HG02610 (cell line): ENCODE results near the gene ALDH5A1.

Experiments
- ATAC-seq: cut with Tn5 transposase; IDR thresholded peaks from one replicate; pipeline ENCODE4 v1.9.1; 2021; ENCODE audit warnings: mild to moderate bottlenecking, moderate library complexity; ENCODE audit not compliant: unreplicated experiment

The ALDH5A1 gene

DNA sequence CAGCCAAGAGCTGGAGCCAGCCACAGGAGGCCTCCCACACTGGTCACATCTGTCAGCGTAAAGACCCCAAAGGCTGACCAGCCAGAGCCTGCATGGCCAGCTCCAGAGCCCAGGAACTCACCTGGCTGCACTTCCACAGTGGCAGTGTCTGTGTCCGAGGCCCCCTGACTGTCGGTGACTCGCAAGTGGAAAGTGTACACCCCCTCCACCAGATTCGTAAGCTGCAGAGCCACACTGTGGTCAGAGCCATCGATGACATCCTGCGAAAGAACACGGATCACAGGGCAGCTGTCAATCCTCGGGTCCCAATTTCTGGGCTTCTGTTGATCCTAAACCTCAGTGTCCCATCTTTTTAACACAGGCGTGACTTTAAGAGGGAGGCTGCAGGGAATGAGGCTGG is 69.3 kb downstream of the ALDH5A1 start:
- ATAC-seq: no peak

DNA sequence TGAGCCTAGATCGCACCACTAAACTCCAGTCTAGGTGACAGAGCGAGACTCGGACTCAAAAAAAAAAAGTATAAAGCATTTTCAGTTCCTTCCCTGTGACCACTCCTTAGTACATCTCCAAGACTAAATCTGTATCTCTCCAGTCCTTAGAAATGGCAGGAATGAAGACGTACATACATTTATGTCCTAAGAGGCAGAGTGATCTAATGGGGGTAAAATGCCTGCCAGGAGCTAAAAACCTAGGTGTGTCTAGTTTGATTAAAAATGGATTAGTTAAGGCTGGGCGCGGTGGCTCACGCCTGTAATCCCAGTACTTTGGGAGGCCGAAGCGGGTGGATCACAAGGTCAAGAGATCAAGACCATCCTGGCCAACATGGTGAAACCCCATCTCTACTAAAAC is 70.4 kb downstream of the ALDH5A1 start:
- no peak for ATAC-seq

DNA sequence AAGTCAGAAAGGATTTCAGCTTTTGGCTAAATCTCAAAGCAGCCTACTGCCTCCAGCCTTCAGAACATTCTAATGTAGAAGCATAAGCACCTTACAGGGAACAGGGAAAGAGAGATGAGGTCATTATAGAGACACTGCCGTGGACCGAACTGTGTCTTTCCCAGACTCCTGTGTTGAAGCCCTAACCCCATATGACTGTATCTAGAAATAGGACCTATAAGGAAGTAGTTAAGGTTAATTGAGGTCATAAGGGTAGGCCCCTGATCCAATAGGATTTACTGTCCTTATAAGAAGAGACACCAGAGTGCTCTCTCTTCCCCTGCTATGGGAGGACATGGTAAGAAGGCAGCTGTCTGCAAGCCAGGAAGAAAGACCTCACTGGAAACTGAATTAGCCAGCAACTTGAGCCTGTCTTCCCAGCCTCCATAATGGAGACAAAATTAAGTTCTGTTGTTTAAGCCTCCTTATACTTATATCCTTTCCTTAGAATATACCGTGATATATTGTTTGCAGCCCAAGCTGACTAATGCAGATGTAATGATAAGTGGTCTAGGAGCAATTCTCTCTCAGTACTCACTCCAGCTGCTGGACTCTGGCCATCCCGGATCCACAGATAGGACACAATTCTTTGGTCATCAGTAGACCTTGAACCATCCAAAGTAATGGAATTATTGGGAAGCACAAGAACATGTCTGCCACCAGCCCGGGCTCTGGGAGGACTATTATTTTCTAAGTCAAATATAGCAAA is 71.4 kb downstream of the ALDH5A1 start:
- no peak for ATAC-seq

DNA sequence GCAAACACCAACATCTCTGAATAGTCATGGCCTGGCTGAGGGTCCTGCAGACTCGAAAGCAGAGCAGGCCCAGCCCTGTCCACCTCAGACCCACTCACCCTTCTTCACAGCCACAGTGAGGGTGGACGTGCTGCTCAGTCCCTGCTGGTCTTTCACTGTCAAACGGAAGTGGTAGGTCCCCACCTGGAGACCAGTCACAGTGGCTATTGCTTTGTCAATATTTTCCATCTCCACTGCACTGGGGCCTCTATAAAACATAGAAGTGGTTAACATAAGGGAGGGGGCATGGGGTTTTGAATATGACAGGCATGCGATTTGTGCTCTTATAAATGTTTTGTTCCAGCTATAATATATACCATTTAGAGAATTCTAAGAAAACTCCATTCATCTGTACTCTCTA is 73.9 kb downstream of the ALDH5A1 start:
- no peak for ATAC-seq

DNA sequence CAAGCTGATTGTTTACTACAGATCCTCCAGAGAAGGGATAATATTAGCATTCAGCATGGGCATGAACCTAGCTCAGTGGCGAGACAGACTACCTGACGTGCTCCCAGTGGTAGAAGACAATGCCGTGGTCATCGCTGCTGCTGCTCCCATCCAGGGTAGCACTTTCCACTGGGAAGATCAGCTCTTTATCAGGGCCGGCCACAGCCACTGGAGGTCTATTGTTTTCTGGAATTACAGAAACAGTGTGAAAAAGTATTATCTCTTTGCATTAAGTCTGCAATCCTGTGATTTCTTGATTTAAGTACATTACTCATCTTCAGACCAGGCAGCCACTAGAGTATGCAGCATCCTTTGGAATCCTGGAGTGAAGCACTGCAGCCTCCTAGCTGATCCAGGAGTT is 75.0 kb downstream of the ALDH5A1 start:
- ATAC-seq: no peak

DNA sequence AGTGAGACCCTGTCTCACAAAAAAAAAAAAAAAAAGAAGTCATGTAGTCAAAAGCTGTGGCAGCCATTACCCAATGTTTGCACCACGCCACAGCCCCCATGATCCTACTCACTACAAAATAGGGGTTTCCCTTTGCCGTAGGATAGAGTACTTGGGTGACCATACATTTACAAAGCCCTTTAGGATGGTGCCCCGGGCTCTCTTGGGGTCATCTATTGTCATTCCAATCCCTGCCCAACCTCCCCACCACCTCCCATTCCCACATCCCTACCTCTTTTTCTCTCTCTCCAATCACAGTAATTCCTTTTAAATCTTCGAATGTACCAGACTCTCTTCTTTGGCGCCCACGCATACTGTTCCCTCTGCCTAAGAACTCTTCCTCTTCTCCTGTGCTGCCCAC is 76.6 kb downstream of the ALDH5A1 start:
- ATAC-seq: no peak

DNA sequence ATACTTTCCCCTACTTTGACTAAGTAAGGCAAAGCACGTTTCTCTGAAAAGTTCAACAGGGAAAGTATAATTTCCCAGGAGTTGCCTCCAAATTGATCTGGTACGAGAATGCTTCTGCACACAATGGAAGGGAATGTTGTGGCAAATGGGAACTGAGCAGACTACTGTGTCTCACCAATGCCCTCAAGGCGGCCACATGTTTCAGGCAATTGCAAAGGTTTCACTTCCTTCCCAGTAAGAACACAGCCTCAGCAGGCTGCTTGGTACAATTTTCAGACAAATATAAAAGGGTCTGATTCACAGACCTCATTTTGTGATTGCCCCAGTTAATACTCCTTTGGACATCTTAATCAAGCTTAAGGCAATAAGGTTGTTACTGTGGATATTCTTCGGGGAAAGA is 80.0 kb downstream of the ALDH5A1 start:
- peak; percentile 75 for ATAC-seq

DNA sequence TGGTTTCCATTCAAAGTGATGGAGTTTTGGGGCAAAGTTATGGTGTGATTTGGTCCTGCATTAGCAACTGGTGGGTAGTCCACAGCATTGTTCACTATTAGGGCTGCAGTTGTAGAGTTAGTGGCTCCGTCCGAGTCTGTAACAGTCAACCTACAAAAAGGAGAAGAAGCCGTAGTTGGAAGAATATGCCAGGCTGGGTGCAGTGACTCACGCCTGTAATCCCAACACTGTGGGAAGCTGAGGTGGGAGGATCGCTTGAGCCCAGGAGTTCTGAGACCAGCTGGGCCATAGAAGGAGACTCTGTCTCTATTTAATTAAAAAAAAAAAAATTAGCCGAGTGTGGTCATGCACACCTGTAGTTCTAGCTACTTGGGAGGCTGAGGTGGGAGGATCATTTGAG is 81.7 kb downstream of the ALDH5A1 start:
- ATAC-seq: no peak

DNA sequence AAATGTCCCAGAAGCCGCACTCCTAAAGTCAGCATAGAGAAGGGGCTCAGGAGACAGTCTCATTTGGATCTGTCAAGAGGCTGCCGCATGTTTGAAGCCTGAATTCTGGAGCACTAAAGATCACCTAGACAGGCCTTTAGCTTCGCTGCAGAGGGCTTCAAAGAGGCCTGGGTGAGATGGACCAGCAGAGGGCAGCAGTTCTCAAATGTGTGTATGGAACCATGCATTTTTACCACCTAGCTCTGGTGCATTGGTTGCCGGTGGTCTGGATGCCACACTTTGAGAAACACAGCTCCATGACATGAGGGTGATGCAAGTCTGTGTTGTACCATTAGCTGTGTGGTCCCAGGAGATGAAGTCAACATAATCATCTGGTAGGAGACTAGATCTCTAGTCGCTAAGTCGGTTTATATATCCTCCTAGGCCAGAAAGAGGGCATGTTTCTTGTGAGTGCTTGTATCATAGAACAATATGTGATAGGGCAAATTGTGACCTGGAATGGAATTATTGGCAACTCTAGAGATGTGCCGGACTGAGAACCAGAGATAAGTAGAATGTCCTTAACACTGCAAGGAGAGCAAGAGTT is 86.4 kb downstream of the ALDH5A1 start:
- ATAC-seq: peak; percentile 66

DNA sequence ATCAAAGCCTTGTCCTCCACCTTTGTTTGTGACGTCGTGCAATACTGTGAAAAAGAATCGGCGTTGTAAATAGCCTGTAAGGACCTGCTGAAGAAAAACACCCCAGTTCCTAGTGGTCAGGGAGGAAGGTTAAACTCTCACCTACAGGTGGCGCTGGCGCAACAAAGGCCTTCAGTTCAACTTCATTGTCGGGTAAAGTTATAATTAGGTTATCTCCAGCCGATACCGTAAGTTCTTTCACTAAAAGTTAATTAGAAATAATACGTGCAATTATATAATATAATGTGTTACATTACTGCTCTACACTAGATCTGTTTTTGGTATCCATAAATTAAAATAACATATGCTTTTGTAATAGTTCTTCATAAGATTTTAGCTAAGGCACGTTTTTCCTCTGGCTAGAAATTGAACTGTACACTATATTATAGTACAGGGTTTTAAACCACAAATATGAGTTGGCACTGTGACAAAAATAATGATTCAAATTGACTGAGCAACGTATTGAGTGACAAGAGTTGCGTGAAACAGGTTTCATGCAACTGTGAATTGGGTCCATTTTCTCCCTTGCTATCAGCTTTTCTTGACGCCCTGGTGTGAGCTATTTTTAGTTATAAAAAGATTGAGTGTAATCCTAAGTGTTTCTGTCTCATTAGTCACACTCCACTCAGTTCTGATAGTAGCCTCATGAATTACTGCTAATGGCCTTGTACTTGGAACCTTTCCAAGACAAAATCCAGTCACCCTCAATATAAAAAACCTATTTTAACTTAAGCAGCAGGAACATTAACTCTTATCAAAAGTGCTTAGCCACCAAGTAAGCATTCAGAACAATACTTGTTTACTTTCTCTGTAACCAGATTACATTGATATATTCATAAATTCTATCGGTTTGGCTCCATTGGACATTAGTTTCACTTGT is 89.0 kb downstream of the ALDH5A1 start:
- ATAC-seq: peak; percentile 63

DNA sequence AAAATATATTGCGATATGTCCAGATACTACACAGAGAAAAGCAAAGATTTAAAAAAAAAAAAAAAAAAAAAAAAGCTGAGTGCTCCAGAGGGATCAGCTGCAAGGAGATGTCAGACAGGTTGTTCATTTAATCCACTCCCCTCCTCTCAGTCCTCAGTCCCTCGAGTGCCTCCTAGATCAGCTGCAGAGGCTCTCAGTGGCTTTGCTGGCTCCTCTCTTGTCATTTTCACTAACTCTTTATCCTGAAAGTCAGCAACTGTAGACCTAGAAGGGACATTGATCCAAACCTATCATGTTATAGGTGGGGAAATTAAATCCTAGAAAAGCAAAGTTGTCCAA is 89.6 kb downstream of the ALDH5A1 start:
- ATAC-seq: no peak
